GM10248 (cell line): ENCODE results near the gene BTRC.

Experiments
- CTCF ChIA-PET: fragments of 300-600 bp; sonication (Branson Sonifier 250); formaldehyde crosslinking; extraction: SDS; loops from one replicate; lab custom pipeline; 2021; ENCODE audit warnings: antibody characterized with exemption; lab: Yijun Ruan, JAX
- POLR2A ChIA-PET: fragments of 350-650 bp; sonication (Branson Sonifier 250); formaldehyde crosslinking; extraction: SDS; loops from one replicate; lab custom pipeline; 2020; ENCODE audit warnings: antibody characterized with exemption; lab: Yijun Ruan, JAX
- DNase-seq: peaks from one replicate; pipeline ENCODE4 v3.0.0; 2012; ENCODE audit errors: extremely low spot score
- CTCF ChIP-seq: IDR thresholded peaks from 2 replicates; pipeline ENCODE4 v1.5.1; 2012; ENCODE audit warnings: mild to moderate bottlenecking, low read depth; ENCODE audit errors: extremely low read depth, missing control alignments, control extremely low read depth

Gene BTRC

GRCh38 chr10:101446947-101447346, 93.0 kb downstream of the BTRC start:
- no peak for DNase-seq
- CTCF ChIA-PET, result interaction anchor here (1.3 to 1.5 kb wide), 2 partner anchors 15 to 20 kb away, joined by 4 to 8 read pairs; no protein-coding TSS in a partner anchor
- no peak for TF ChIP-seq CTCF
- POLR2A ChIA-PET, result interaction anchor here (0.6 kb wide), 1 partner anchor 9 kb away, joined by 3 read pairs; no protein-coding TSS in a partner anchor

DNA sequence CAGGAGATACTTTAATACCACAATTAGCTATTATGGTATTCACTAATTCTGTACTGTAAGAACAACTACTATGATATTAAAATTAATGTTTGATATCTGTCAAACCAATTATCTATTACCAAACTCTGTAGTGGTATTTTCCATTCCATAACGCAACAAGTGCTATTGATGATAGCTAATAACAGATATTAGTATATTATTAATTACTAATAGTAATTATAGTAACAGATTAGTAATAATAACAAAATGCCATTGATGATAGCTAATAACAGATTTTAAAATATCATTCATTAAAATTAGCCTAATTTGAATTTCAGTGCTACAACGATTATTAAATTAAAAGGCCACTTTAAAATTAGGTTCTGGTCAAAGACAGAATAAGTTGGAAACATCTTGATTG, 93.5 kb downstream of the BTRC start:
- ChIA-PET CTCF (interaction anchor here (1.3 to 1.5 kb wide), 2 partner anchors 16 to 19 kb away, joined by 4 to 8 read pairs; no protein-coding TSS in a partner anchor), POLR2A (interaction anchor here (0.6 kb wide), 1 partner anchor 9 kb away, joined by 3 read pairs; no protein-coding TSS in a partner anchor)
- TF ChIP-seq CTCF, result no peak
- DNase-seq, result no peak

GRCh38 chr10:101450277-101451080, 96.5 kb downstream of the BTRC start:
- no peak for DNase-seq
- no peak for TF ChIP-seq CTCF
- ChIA-PET POLR2A (no interaction called here), CTCF (interaction anchor here (1.0 to 1.3 kb wide), 4 partner anchors 9 to 56 kb away, joined by 3 to 5 read pairs (median 4); no protein-coding TSS in a partner anchor)

DNA sequence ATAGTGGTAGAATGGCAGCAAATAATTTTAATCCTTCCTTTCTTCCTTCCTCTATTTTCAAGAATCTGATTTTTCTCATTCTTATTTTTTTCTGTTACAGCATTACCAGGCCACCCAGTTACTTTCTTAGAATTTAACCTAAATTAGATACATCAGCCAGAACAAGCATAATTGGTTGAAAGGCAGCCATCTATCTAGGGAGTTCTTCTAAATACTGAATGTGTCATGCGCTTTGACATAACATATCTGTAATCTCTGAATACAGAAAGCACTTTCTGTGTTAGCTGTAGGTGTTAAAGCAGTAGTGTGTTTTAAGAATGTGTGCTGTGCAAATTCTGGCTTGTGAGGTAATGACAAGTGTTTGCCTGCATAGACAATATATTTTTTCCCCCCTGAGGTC, 97.3 kb downstream of the BTRC start:
- DNase-seq, result no peak
- POLR2A ChIA-PET, result no interaction called here
- CTCF ChIA-PET, result no interaction called here
- TF ChIP-seq CTCF, result no peak

DNA sequence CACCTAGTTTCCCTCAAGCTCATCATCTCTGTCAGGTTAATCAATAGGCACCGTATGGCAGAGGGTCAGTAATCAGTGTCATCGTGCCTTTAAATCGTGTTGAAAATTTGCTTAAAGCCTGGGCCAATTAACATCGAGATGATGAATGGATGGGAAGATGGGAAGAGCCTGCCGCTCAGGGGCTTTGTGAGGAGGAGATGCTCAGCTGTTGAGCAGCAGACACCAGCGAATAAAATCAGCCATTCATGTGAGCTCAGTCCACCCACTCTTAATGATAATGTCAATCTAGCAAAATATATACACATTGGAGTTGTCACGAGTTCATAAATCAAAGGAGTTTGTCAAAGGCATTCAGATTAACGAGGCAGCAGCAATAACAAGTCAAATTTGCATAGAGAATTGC, 97.7 kb downstream of the BTRC start:
- ChIA-PET POLR2A (no interaction called here), CTCF (interaction anchor here (1.3 to 6.1 kb wide), 2 partner anchors 8 to 13 kb away, joined by 4 to 37 read pairs; no protein-coding TSS in a partner anchor)
- DNase-seq, result no peak
- TF ChIP-seq CTCF, result no peak

- POLR2A ChIA-PET, result no interaction called here
- CTCF ChIA-PET, result interaction anchor here (1.3 to 6.1 kb wide), 2 partner anchors 8 to 13 kb away, joined by 4 to 37 read pairs; no protein-coding TSS in a partner anchor
- no peak for DNase-seq
- TF ChIP-seq CTCF, result no peak
Measured at GRCh38 chr10:101452176-101452575, 98.2 kb downstream of the BTRC start.
